ENCODE measurements around the gene RAB11FIP3.

Gene RAB11FIP3

DNA sequence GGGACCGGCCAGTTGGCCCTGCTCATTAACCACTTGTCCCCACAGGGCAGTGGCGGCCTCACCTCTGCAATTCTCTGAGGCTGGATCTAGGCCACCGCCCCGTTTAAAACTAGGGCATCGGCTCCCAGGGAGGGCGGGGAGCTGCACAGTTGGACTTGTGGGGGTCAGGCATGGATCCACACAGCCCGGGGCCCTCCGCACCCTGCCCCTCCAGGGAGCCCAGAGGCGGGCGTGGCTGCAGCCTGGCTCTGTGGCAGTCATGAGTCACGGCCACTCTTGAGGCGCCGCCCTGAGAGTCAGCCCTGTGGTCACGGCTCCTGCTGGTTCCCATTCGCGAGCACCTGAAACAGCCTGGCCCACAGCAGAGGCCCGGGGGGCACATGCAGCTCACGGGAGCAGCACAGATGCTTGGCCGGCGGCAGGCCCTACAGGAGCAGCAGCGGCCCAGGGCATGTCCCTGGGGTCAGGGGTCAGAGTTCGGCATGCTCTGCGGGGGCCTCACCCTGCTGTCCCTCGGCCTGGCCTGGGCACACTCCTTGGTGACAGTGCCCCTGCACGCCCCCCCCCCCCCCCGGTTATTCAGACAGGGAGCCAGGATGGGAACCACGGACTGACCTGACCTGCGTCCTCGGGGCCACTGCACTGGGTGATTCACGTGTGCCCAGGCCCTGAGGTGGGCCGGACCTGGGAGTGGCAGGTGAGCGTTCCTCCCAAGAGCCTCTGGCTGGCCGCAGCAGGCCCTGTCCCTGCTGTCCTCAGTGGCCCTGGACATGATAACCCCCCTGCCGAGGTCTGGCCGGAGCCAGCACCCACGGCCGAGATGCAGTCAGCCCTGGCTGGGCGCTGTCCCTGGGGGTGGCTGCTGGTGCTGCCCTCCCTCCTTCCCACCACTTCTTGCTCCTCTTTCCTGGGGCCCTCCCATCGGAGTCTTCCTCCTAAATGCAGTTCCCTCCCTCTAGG, 110.3 kb downstream of the RAB11FIP3 start:
- no peak for DNase-seq

DNA sequence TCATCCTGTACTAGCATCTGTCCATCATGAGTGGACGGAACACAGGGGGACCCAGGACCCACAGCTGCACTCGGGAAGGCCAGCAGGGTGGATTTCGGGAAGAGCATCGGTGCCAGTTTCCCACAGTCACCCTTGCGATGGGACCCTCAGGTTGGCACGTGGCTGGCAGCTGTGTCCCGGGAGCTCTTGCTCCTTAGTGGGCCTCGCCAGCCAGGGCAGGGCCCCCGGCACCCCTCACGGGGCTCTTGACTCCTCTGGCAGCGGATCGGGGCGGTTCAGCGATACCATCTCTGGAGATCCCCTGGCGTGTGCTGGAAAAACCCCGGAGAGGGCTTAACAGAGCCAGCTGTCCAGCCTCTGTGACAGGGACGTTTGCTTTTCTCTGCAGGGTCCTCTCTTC, 111.3 kb downstream of the RAB11FIP3 start:
- no peak for DNase-seq

DNA sequence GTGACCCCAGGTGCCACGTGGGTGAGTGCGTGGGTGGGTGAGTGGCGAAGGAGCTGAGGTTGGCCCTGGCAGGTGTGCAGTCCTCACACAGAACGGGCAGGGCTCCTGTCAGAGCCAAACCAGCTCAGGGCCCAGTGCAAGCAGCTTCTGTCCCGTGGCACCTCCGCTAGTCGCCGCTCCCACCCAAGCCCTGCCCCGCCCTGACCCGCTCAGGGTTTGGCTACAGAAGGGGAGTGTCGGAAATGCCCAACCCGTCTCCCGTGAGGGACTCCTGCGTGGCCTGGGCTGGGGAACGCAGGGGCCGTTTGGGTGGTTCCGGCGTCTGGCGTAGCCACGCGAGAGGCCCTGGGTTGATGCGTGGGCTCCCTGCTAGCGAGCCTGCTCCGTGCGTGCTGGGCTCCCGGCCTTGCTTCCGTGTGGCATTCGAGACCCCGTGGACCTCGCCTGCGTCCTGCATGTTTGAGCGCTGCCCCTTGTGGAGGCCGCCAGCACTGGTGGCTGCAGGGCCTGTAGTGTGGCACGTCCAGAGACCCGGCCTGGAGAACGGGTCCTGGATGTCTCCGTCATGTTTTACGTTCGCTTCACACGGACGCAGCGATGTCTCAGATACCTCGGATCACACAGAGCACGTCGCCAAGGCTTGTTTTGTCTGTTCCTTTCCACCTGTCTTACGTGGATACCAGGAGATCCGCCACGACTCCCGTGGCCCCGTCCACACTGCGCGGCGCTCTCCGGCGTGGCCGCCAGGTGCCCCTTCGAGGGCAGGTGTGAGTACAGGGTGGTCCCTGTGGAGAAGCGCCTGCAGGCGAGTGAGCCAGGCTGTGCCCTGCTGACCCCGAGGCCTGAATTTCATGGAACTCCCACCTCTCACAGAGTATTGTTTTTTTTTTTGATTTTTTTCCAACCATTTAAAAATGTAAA, 112.2 kb downstream of the RAB11FIP3 start:
- DNase-seq: no peak

DNA sequence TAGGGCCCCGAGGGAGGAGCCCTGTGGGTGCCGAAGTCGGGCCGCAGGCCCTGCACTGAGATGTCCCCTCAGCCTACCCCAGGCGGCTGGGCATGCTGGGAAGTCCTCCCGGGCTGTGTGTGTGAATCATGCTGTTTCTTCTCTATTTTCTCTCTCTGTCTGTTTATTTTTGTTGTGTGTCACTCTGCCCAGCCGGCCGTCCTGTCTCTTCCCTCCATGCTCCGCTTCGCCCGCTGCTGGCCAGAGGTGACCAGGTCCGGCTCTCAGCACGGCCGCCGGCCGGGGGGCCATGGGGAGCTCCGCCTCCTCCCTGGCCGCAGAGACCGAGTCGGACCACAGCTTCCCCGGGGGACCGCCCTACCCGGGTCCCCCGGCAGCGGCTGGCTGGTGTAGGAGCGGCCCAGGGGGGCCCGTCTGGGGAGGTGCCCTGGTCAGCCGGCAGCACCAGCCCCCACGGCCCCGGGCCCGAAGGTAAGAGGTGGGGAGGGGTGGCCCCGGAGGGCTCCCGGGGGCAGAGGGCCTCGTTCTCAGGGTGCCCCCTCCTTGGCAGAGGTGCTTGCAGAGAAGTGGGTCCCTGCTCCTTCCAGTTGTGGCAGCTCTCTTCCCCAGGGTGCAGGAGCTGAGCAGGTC, 114.6 kb downstream of the RAB11FIP3 start:
- DNase-seq: no peak

DNA sequence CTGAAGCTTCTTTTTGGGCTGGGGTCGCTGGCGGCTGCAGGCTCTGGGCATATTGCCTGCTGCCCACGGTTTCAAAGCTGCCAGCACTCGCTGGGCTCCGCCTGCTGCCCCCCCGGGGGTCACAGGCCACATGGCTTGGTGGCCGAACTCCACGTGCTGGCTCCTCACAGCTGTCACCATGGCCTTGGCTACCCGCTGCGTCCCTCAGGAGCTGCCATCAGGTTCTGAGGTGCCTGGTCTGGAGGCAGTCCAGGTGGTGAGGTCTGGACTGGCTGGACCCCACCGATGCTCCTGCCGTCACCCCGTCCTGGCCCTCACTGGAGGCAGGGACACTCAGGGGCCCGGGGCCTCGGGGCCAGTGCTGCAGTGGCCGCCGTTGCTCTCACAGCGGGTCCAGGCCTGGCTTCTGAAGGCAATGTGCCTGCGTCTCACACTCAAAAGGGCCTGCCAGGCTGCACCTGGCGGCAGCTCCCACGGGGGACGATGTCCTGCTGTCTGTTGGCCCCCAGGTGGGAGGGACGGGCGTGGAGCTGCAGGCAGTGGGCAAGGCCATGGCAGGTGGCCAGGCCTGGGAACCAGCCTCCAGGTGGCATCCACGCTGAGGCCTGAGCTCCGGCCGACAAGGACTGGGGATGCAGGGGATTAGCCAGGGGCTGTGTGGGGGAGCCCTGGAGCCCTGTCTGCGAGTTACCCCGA, 115.3 kb downstream of the RAB11FIP3 start:
- DNase-seq: no peak

DNA sequence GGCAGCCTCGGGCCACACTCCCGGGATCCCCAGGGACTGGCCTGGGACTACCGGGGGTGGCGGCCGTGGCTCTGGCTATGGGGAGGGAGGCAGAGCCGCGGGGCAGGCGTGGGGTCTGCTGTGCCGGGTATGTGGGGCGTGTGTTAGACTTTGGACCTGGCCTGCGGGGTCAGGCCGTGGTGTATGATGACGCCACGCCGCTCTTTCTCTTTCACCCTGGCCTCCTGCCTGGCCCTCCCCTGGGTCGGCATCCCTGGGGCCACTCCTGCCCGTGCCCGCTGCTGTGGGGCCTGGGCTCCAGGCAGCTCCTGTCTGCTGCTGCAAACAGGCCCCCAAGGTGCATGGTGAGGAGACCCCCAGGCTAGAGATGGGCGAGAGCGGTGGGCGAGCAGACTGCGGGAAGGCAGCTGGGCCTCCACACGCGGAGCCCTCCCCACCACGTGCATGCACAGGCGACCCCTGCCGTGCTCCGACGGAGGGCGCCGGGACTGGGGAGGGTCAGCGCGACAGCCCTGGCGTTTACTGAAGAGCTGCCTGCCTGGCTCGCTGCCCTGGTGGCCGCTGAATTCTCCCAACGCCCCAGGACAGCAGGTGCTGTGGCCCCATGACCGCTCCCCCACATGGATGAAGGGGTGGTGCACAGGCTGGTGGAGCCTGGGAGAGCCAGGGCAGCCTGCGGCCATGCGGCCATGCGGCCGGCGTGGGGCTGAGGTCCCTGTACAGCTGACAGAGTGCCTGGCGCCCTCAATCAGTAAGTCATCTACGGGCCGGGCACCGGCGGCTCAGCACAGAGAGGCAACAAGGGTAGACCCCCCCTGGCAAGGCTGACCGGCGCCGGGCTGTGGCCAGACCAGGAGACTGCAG, 118.1 kb downstream of the RAB11FIP3 start:
- DNase-seq: no peak

DNA sequence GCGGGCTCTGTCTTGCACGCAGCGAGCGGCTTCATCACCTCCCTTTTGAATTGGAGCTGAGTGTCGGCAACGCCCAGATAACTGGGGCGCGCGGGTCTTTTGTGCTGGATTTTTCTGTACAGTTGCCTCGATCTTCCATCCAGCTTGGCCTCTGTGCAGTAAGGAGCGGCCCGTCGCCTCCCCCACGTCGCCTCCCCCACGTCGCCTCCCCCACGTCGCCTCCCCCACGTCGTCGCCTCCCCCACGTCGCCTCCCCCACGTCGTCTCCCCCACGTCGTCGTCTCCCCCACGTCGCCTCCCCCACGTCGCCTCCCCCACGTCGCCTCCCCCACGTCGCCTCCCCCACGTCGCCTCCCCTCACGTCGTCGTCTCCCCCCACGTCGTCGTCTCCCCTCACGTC, 119.1 kb downstream of the RAB11FIP3 start:
- DNase-seq: no peak

DNA sequence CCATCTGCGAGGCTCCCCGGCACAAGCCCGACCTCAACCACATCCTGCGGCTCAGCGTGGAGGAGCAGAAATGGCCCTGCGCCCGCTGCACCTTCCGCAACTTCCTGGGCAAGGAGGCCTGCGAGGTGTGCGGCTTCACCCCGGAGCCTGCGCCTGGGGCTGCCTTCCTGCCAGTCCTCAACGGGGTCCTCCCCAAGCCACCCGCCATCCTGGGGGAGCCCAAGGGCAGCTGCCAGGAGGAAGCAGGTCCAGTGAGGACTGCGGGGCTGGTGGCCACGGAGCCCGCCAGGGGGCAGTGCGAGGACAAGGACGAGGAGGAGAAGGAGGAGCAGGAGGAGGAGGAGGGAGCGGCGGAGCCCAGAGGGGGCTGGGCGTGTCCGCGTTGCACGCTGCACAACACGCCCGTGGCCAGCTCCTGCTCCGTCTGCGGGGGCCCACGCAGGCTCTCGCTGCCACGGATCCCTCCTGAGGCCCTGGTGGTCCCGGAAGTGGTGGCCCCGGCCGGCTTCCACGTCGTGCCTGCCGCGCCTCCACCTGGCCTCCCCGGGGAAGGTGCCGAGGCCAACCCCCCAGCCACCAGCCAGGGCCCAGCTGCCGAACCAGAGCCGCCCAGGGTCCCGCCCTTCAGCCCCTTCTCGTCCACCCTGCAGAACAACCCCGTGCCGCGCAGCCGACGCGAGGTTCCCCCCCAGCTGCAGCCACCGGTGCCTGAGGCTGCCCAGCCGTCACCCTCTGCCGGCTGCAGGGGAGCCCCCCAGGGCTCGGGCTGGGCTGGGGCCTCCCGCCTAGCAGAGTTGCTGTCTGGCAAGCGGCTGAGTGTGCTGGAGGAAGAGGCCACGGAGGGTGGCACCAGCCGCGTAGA, 121.7 kb downstream of the RAB11FIP3 start:
- no peak for DNase-seq

DNA sequence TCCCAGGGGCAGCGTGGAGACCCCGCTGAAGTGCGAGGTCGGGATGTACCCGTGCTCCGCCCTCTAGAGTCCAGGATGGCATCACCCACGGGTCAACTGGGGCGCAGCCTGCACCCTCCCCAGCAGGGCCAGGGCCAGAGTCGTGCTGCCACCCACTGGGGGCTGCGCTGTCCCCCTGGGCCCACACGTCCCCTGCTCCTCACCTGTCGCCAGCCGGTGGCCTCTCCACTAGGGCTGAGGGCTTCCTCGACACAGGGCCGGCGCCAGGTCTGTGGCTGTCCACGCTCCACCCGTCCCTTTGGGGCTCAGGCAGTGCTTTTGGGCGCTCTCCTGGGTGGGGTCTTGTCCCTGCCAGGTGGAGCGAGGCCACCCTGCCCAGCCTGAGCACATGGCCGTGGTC, 123.1 kb downstream of the RAB11FIP3 start:
- no peak for DNase-seq

DNA sequence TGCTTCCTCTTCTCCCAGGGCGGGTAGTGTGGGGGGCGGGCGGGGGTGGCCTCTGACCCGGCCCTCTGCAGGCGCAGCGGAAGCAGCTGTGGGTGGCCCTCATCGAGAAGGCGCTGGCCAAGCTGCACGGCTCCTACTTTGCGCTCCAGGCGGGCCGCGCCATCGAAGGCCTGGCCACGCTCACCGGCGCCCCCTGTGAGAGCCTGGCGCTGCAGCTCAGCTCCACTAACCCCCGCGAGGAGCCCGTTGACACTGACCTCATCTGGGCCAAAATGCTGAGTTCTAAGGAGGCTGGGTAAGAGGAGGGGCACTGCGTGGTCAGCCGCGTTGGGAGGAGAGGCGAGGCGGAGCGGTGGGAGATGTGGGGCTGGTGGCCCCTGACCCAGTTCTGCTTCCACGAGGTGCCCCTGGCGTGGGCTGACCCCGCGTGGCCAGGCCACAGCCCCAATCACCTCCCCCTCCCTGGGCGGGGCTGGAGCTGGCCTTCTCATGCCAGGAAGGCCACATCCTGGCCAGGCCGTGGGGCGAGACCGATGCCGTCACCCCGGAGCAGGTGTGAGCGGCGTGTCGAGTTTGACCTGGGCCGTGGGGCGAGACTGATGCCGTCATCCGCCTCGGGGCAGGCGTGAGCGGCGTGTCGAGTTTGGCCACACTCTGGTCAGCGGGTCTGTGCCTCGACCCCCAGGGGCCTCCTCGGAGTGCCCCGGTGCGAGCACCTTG, 124.3 kb downstream of the RAB11FIP3 start:
- no peak for DNase-seq

DNA sequence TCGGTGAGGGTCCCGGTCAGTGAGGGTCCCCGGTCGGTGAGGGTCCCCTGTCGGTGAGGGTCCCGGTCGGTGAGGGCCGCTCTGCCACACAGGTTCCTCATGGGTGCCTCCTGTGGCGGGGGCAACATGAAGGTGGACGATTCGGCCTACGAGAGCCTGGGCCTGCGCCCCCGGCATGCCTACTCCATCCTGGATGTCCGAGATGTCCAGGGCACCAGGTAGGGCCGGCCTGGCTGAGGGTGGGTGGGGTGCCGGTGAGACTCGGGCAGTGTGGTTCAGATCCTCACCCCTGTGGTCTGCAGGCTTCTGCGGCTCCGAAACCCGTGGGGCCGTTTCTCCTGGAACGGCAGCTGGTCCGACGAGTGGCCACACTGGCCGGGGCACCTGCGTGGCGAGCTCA, 125.8 kb downstream of the RAB11FIP3 start:
- DNase-seq: no peak

DNA sequence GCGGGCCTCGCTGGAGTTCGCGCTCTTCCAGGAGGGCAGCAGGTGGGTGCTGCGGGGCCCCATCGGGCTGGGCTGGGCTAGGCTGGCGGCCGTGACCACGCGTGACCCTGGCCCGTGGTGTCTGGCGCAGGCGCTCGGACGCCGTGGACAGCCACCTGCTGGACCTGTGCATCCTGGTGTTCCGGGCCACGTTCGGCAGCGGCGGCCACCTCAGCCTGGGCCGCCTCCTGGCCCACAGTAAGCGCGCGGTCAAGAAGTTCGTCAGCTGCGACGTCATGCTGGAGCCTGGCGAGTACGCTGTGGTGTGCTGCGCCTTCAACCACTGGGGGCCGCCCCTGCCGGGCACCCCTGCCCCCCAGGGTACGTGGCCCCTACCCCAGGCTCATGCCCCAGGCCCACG, 126.7 kb downstream of the RAB11FIP3 start:
- DNase-seq: no peak

DNA sequence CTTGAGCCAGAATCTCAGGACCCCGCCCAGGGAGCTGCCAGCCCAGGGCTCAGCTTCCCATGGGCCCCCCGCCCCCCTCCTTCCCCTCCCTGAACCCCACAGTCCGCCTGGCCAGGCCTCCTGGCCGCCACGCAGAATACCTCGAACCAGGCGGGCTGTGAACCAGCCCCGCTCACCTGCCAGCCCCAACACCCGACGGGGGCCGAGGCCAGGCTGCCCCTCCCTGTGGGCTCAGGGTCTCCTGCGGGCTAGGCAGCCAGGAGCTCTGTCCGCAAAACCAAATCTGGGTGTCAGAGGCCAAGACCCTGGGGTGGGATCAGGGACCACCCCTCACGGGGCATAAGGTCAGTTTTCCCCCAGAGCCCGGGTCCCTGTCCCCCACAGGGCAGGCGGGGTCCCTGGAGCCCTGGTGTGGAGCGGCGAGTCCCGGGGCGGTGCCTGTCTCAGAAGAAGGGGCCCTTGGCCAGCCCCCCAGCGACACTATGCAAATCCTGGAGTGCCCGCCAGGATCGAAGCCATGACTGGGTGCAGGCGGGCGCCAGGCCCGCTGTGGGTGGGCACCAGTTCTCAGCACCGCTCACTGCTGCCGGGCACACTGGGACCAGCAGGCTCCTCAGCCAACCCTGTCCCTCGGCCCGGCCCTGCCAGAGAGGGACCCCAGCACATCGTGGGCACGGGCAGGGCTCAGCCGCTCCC, 128.3 kb downstream of the RAB11FIP3 start:
- DNase-seq: no peak

DNA sequence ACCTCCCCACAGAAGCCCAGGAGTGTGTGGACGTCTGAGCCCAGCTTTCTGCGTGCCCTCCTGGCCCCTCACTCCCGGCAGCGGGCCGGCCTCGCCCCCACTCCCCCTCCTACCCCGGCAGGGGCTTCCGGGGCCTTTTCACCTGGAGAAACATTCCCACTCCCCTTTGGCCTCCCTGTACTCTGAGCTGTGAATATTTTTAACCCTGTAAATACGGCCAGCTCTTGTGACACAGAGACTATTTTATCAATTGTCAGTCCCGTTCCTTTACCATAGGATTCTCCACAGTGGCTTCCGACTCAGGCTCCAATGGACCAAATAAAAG, 128.8 kb downstream of the RAB11FIP3 start:
- no peak for DNase-seq

DNA sequence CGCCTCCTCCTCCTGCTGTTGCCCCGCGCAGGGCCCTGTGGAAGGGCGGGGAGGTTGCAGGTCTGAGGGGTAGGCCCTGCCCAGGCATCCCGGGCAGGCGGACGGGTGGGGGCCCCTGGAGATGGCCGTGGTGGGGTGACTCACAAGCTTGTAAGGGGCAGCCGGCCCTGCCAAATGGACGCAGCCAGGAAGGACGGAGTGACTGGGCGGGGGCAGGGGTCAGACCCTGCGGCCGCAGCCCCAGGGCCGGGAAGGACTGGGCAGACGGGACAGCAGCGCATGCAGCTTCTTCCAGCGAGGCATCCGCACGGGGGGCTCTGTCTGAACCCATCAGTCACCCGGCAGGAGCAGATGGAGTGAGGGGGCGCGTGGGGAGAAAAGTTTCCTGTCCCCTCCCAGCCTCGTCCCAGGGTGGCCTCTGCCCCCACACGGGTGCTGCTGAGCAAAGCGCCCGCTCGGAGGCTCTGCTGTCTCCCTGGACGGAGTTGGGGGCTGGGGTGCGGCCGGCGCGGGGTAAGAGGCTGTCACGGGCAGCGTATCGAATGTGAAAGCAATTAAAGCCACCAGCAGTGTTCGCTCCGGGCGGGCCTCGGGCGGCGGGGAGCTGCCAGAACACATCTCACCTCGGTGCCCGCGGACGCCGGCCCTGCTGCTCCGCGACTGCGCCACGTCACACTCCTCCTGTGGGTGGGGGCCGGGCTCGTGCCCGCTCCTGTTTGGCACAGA, 129.4 kb downstream of the RAB11FIP3 start:
- no peak for DNase-seq

DNA sequence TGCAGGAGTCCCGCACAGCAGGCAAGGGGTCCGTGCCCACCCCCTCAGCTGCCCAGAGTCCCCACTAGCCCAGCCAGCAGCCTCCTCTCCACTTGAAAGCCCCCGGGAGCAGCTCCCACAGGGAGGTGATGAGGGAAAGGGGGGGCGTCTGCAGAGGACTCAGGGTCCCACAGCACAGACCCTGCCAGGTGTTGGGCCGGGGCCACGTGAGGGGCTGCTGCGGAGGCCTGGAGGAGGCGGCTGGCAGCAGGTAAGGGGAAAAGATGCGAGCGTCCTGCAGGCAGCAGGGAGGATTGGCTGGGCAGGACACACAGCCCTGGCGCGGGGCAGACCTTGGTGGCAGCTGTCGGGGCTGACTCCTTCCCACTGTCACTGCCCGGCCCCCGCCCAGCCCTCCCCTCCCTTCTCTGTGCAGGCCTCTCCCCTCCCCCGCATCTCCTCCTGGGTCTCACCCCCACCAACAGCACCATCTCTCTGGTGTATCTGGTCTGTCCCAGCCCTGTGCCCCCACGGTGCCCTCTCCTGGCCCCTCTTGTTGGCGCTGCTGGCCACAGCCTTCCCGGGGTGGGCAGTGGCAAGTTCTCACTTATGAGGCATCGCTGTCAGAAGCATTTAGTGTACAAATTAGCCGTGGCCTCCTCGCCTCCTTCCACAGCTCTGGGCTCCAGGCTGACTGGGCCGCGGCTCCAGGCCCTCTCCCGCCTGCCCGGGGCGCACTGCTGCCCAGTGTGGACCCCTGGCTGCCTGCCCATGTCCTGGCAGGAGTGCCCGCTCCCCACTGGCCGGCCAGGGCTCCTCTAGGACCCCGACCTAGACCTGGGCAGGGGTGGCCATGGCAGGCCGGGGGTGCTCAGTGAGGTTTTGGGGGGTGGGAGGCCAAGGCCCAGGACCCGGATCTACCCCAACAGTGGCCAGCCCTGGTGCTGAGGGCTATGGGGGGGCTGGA, 130.4 kb downstream of the RAB11FIP3 start:
- no peak for DNase-seq

DNA sequence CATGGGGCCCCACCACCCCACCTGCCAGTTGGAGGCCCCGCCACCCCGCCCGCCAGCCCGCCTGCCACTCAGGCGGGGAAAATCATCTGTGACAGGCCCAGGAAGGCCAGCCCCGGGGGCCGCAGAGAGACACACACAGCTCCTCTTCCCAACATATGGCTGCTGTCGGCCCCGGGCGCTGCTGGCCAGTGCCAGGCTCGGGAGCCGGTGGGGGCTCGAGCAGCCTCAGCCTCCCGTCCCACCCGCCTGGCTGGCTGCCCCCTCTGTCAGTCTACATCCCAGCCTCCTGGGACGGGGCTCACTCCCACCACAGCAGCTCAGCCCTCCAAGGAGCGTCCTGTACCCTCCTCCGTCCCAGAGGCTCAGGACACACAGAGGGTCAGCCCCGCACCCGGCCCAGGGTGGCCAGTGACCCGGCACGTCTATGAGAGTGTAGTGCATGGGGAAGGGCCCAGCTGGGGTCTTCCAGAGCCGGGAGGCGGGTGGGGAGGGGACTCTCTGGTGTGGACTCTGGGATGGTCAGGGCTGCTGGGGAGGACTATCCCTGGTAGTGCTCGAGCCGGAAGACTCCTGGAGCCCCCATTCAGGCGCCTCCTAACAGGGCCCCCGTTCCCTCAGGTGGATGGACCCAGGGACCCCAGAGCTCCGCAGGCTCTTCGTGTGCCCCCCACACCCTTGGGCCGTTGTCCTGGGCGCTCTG, 131.2 kb downstream of the RAB11FIP3 start:
- no peak for DNase-seq

All from NCI-H446 (cell line).